Measurements from ENCODE around the gene FAM3C. TPM values are rescaled to one million over a fixed set of nuclear protein-coding genes. Genes with fewer than 3 reads are reported as not detected.
A peak's percentile ranks its signal among the peaks of the same experiment; 100 is the strongest.

FAM3C gene
- total and polyA plus RNA-seq, 10 of the 15 experiments (the other 5 are each of a cell fraction or from before 2014, with no cell fraction given): 11.0 to 110 (median 27.8) TPM

- no peak for TF ChIP-seq USF2 (IDR thresholded peaks at IDR 0.05; ENCODE audit: borderline replicate concordance, low read depth, low read length)
- no peak for TF ChIP-seq SREBF1 (IDR thresholded peaks at IDR 0.05; ENCODE audit: low read length)
- no peak for TF ChIP-seq ZBTB33 (IDR thresholded peaks at IDR 0.05)
- no peak for TF ChIP-seq ZBTB40 (IDR thresholded peaks at IDR 0.05; ENCODE audit: borderline replicate concordance)
- peak; percentile 92 for TF ChIP-seq POLR2AphosphoS5 (IDR thresholded peaks at IDR 0.05; ENCODE audit: low read length)
- TF ChIP-seq TARDBP (IDR thresholded peaks at IDR 0.05; ENCODE audit: borderline replicate concordance): 0 out of 2 replicates have a peak, but pooled peaks have one; percentile 8
- no peak for TF ChIP-seq ELK1 (IDR thresholded peaks at IDR 0.05; ENCODE audit: low read depth, low read length)
- TF ChIP-seq BCLAF1 (IDR thresholded peaks at IDR 0.05): peak; percentile 39; the same call in 1 of the 2 replicates
- 0 out of 2 replicates have a peak, but pooled peaks have one; percentile 12 for TF ChIP-seq JUNB (IDR thresholded peaks at IDR 0.05)
- peak; percentile 73 for TF ChIP-seq PKNOX1 (IDR thresholded peaks at IDR 0.05)
- TF ChIP-seq EED (IDR thresholded peaks at IDR 0.05; ENCODE audit: low read depth): 0 out of 2 replicates have a peak, but pooled peaks have one; percentile 5
- TF ChIP-seq IRF3 (IDR thresholded peaks at IDR 0.05): no peak
- TF ChIP-seq ZZZ3 (IDR thresholded peaks at IDR 0.05; ENCODE audit: control insufficient read depth, insufficient read length, low read depth): no peak
- TF ChIP-seq SREBF2 (IDR thresholded peaks at IDR 0.05; ENCODE audit: low read length): no peak
- no peak for TF ChIP-seq NR2F1 (conservative IDR thresholded peaks at IDR 0.05)
- TF ChIP-seq RFX5 (IDR thresholded peaks at IDR 0.05; ENCODE audit: low read depth, low read length): no peak
- TF ChIP-seq TCF7 (IDR thresholded peaks at IDR 0.05; ENCODE audit: borderline replicate concordance): peak; percentile 64
- TF ChIP-seq RAD51 (IDR thresholded peaks at IDR 0.05): no peak
These were observed 581 bp downstream of the FAM3C start (continued) for GRCh38 chr7:121395494-121395960.

Data from GM12878 (cell line).